OCI-LY7 (cell line): ENCODE data around the gene PIGN.

Experiments used
- EZH2phosphoT487 ChIP-seq: fragments of 200-600 bp; sonication (generic); IDR thresholded peaks from 2 replicates; pipeline ENCODE4 v1.6.1; 2018; ENCODE audit warnings: low read depth, borderline replicate concordance, mild to moderate bottlenecking, mixed run types, antibody characterized with exemption, low read length, moderate library complexity, mixed read lengths
- TF ChIP-seq, protein P1 (sequence below): fragments of 200-600 bp; sonication (generic); conservative IDR thresholded peaks from 2 replicates; pipeline ENCODE4 v1.5.1; 2014; ENCODE audit warnings: mild to moderate bottlenecking, antibody characterized with exemption, low read length, moderate library complexity, mixed read lengths

DNA sequence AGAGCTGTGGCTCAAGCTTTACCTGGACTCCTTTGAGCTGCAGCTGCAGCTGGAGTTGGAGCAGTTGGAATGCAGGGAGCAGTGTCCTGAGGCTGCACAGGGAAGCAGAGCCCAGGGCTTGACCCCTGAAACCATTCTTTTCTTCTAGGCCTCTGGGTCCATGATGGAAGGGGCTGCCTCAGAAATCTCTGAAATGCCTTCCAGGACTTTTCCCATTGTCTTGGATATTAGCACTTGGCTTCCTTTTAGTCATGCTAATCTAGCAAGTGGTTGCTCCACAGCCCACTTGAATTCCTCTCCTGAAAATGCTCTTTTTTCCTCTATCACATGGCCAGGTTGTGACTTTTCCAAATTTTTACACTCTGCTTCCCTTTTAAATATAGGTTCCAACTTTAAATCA, 185.5 kb downstream of the PIGN start:
- TF ChIP-seq, protein P1, sequence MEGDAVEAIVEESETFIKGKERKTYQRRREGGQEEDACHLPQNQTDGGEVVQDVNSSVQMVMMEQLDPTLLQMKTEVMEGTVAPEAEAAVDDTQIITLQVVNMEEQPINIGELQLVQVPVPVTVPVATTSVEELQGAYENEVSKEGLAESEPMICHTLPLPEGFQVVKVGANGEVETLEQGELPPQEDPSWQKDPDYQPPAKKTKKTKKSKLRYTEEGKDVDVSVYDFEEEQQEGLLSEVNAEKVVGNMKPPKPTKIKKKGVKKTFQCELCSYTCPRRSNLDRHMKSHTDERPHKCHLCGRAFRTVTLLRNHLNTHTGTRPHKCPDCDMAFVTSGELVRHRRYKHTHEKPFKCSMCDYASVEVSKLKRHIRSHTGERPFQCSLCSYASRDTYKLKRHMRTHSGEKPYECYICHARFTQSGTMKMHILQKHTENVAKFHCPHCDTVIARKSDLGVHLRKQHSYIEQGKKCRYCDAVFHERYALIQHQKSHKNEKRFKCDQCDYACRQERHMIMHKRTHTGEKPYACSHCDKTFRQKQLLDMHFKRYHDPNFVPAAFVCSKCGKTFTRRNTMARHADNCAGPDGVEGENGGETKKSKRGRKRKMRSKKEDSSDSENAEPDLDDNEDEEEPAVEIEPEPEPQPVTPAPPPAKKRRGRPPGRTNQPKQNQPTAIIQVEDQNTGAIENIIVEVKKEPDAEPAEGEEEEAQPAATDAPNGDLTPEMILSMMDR, result no peak
- no peak for TF ChIP-seq EZH2phosphoT487
